ENCODE measurements around the gene NOD2.

GRCh38 chr16:50683689-50684374, 9.6 kb upstream of the NOD2 start:
- TF ChIP-seq CTCF (IDR thresholded peaks at IDR 0.05; ENCODE audit: low read depth, low read length, missing input control) (no peak), RXRA (IDR thresholded peaks at IDR 0.05) (no peak), RAD21 (IDR thresholded peaks at IDR 0.05) (no peak), SP1 (IDR thresholded peaks at IDR 0.05) (no peak), MAX (IDR thresholded peaks at IDR 0.05) (no peak), GABPA (IDR thresholded peaks at IDR 0.05 in 1 of 2, conservative IDR thresholded peaks at IDR 0.05 in 1 of 2) (no peak)
- TF ChIP-seq, protein P1, sequence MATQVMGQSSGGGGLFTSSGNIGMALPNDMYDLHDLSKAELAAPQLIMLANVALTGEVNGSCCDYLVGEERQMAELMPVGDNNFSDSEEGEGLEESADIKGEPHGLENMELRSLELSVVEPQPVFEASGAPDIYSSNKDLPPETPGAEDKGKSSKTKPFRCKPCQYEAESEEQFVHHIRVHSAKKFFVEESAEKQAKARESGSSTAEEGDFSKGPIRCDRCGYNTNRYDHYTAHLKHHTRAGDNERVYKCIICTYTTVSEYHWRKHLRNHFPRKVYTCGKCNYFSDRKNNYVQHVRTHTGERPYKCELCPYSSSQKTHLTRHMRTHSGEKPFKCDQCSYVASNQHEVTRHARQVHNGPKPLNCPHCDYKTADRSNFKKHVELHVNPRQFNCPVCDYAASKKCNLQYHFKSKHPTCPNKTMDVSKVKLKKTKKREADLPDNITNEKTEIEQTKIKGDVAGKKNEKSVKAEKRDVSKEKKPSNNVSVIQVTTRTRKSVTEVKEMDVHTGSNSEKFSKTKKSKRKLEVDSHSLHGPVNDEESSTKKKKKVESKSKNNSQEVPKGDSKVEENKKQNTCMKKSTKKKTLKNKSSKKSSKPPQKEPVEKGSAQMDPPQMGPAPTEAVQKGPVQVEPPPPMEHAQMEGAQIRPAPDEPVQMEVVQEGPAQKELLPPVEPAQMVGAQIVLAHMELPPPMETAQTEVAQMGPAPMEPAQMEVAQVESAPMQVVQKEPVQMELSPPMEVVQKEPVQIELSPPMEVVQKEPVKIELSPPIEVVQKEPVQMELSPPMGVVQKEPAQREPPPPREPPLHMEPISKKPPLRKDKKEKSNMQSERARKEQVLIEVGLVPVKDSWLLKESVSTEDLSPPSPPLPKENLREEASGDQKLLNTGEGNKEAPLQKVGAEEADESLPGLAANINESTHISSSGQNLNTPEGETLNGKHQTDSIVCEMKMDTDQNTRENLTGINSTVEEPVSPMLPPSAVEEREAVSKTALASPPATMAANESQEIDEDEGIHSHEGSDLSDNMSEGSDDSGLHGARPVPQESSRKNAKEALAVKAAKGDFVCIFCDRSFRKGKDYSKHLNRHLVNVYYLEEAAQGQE (IDR thresholded peaks at IDR 0.05) = no peak
- TF ChIP-seq, protein P2, sequence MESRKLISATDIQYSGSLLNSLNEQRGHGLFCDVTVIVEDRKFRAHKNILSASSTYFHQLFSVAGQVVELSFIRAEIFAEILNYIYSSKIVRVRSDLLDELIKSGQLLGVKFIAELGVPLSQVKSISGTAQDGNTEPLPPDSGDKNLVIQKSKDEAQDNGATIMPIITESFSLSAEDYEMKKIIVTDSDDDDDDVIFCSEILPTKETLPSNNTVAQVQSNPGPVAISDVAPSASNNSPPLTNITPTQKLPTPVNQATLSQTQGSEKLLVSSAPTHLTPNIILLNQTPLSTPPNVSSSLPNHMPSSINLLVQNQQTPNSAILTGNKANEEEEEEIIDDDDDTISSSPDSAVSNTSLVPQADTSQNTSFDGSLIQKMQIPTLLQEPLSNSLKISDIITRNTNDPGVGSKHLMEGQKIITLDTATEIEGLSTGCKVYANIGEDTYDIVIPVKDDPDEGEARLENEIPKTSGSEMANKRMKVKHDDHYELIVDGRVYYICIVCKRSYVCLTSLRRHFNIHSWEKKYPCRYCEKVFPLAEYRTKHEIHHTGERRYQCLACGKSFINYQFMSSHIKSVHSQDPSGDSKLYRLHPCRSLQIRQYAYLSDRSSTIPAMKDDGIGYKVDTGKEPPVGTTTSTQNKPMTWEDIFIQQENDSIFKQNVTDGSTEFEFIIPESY (IDR thresholded peaks at IDR 0.05) = no peak

Data from liver (tissue), 3 donors.